ENCODE results near the gene RXFP4.
"Not testable (repeated sequence)": the region's sequence is repeated elsewhere in the genome, so short reads cannot be mapped to it uniquely, and the experiment has no call there.

RXFP4 gene

GRCh38 chr1:155940993-155941844 is at the start of gene RXFP4:
TSS of gene RXFP4 (plus strand) at chr1:155941638. CDS start at chr1:155941710, 72 bp downstream.
- peak; percentile 42 for DNase-seq
- in situ Hi-C loops (cut with HindIII; ENCODE audit: low pct_ligation_motif_present, low pct_unique_long_range_greater_than_20kb, low sequenced_read_pairs), result no loop called here

GRCh38 chr1:155892796-155893195 is 48.6 kb upstream of the RXFP4 start:
- DNase-seq, result peak; percentile 84
- in situ Hi-C loops (cut with HindIII; ENCODE audit: low pct_ligation_motif_present, low pct_unique_long_range_greater_than_20kb, low sequenced_read_pairs), result no loop called here

- peak; percentile 66 for DNase-seq
- in situ Hi-C loops (cut with HindIII; ENCODE audit: low pct_ligation_motif_present, low pct_unique_long_range_greater_than_20kb, low sequenced_read_pairs), result no loop called here
These were observed 47.9 kb upstream of the RXFP4 start for GRCh38 chr1:155893389-155894142.

GRCh38 chr1:155895617-155896016 is 45.8 kb upstream of the RXFP4 start:
- in situ Hi-C loops (cut with HindIII; ENCODE audit: low pct_ligation_motif_present, low pct_unique_long_range_greater_than_20kb, low sequenced_read_pairs); DNase-seq: not testable (repeated sequence)

- in situ Hi-C loops (cut with HindIII; ENCODE audit: low pct_ligation_motif_present, low pct_unique_long_range_greater_than_20kb, low sequenced_read_pairs); DNase-seq: not testable (repeated sequence)
These were observed 45.0 kb upstream of the RXFP4 start for GRCh38 chr1:155896476-155896875.

GRCh38 chr1:155897746-155898145 is 43.7 kb upstream of the RXFP4 start:
- in situ Hi-C loops (cut with HindIII; ENCODE audit: low pct_ligation_motif_present, low pct_unique_long_range_greater_than_20kb, low sequenced_read_pairs), result no loop called here
- no peak for DNase-seq

GRCh38 chr1:155898888-155899287 is 42.5 kb upstream of the RXFP4 start:
- in situ Hi-C loops (cut with HindIII; ENCODE audit: low pct_ligation_motif_present, low pct_unique_long_range_greater_than_20kb, low sequenced_read_pairs), result no loop called here
- DNase-seq, result no peak

- no peak for DNase-seq
These were observed 41.8 kb upstream of the RXFP4 start for GRCh38 chr1:155899683-155900082.

GRCh38 chr1:155900161-155900560 is 41.3 kb upstream of the RXFP4 start:
- in situ Hi-C loops (cut with HindIII; ENCODE audit: low pct_ligation_motif_present, low pct_unique_long_range_greater_than_20kb, low sequenced_read_pairs), result no loop called here
- no peak for DNase-seq

More at GRCh38 chr1:155899683-155900082, 41.8 kb upstream of the RXFP4 start:
- in situ Hi-C loops (cut with HindIII; ENCODE audit: low pct_ligation_motif_present, low pct_unique_long_range_greater_than_20kb, low sequenced_read_pairs), result no loop called here

- in situ Hi-C loops (cut with HindIII; ENCODE audit: low pct_ligation_motif_present, low pct_unique_long_range_greater_than_20kb, low sequenced_read_pairs), result no loop called here
- DNase-seq, result no peak
These were observed 37.2 kb upstream of the RXFP4 start for GRCh38 chr1:155904261-155904660.

GRCh38 chr1:155909894-155910293 is 31.5 kb upstream of the RXFP4 start:
- no peak for DNase-seq
- in situ Hi-C loops (cut with HindIII; ENCODE audit: low pct_ligation_motif_present, low pct_unique_long_range_greater_than_20kb, low sequenced_read_pairs), result no loop called here

- in situ Hi-C loops (cut with HindIII; ENCODE audit: low pct_ligation_motif_present, low pct_unique_long_range_greater_than_20kb, low sequenced_read_pairs), result no loop called here
- DNase-seq, result peak; percentile 53
These were observed 30.8 kb upstream of the RXFP4 start for GRCh38 chr1:155910621-155911121.

GRCh38 chr1:155911156-155912055 is 30.0 kb upstream of the RXFP4 start, which contains the start of gene RIT1:
TSS of gene RIT1 (minus strand) at chr1:155911349. CDS start at chr1:155910761, 588 bp downstream.
- DNase-seq, result peak; percentile 89
- in situ Hi-C loops (cut with HindIII; ENCODE audit: low pct_ligation_motif_present, low pct_unique_long_range_greater_than_20kb, low sequenced_read_pairs), result no loop called here

- in situ Hi-C loops (cut with HindIII; ENCODE audit: low pct_ligation_motif_present, low pct_unique_long_range_greater_than_20kb, low sequenced_read_pairs), result no loop called here
- no peak for DNase-seq
These were observed 29.3 kb upstream of the RXFP4 start for GRCh38 chr1:155912056-155912536.

- in situ Hi-C loops (cut with HindIII; ENCODE audit: low pct_ligation_motif_present, low pct_unique_long_range_greater_than_20kb, low sequenced_read_pairs), result no loop called here
- peak; percentile 24 for DNase-seq
These were observed 27.3 kb upstream of the RXFP4 start for GRCh38 chr1:155913969-155914757.

GRCh38 chr1:155918660-155919059 is 22.8 kb upstream of the RXFP4 start:
- in situ Hi-C loops (cut with HindIII; ENCODE audit: low pct_ligation_motif_present, low pct_unique_long_range_greater_than_20kb, low sequenced_read_pairs), result no loop called here

GRCh38 chr1:155919801-155920200 is 21.6 kb upstream of the RXFP4 start:
- in situ Hi-C loops (cut with HindIII; ENCODE audit: low pct_ligation_motif_present, low pct_unique_long_range_greater_than_20kb, low sequenced_read_pairs), result no loop called here
- no peak for DNase-seq

More at GRCh38 chr1:155918660-155919059, 22.8 kb upstream of the RXFP4 start:
- no peak for DNase-seq

Data from ACHN (cell line).